Measurements from ENCODE around the gene MIPOL1.

Gene MIPOL1

DNA sequence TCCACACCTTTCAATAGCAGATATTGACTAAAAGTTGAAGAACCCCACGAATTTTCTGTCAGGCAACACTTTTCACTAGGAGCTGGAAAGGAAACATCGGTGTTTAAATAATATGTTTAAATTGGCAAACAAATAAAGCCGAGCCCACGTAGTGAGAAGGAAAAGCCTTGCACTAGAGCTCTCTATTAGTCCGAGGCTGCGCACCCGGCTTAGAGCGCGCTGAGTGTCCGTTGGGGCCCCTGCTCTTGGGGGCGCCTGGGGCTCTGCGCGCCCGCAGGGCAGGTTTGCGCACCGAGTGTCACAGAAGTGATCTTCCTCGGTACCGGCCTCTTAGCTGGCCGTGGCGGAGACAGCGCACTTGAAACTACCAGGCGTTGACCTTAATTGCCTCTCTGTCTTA is 404.1 kb downstream of the MIPOL1 start:
- no peak overlapping the region for H2AFZ ChIP-seq (ENCODE audit: low read depth, low read length, severe bottlenecking)
- no peaks in the 10 kb centered on the region for H3K9me3 ChIP-seq (ENCODE audit: insufficient read depth, low read length)
- H3K4me3 ChIP-seq (ENCODE audit: insufficient read depth, low read length, poor library complexity, severe bottlenecking): no peak overlapping the region
- no peaks in the 10 kb centered on the region for H3K79me2 ChIP-seq (ENCODE audit: insufficient read depth, low read length)
- no peaks in the 10 kb centered on the region for H3K27me3 ChIP-seq (ENCODE audit: low read length)
- no peaks in the 10 kb centered on the region for H4K20me1 ChIP-seq (ENCODE audit: low read depth, low read length)
- H3K4me2 ChIP-seq (ENCODE audit: low read depth, low read length, poor library complexity, severe bottlenecking): no peak overlapping the region
- no peak overlapping the region for H3K27ac ChIP-seq (ENCODE audit: low read depth, low read length)
- H3F3A ChIP-seq (ENCODE audit: insufficient read depth): no peaks in the 10 kb centered on the region
- no peak for TF ChIP-seq EZH2phosphoT487 (conservative IDR thresholded peaks at IDR 0.05; ENCODE audit: low read length)
- TF ChIP-seq, protein P1, sequence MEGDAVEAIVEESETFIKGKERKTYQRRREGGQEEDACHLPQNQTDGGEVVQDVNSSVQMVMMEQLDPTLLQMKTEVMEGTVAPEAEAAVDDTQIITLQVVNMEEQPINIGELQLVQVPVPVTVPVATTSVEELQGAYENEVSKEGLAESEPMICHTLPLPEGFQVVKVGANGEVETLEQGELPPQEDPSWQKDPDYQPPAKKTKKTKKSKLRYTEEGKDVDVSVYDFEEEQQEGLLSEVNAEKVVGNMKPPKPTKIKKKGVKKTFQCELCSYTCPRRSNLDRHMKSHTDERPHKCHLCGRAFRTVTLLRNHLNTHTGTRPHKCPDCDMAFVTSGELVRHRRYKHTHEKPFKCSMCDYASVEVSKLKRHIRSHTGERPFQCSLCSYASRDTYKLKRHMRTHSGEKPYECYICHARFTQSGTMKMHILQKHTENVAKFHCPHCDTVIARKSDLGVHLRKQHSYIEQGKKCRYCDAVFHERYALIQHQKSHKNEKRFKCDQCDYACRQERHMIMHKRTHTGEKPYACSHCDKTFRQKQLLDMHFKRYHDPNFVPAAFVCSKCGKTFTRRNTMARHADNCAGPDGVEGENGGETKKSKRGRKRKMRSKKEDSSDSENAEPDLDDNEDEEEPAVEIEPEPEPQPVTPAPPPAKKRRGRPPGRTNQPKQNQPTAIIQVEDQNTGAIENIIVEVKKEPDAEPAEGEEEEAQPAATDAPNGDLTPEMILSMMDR (IDR thresholded peaks at IDR 0.05; ENCODE audit: insufficient read depth, low read length, poor library complexity, severe bottlenecking): no peak
- H3K36me3 ChIP-seq (ENCODE audit: low read length): no peaks in the 10 kb centered on the region
- no peaks in the 10 kb centered on the region for H3K9me2 ChIP-seq (replicated peaks; ENCODE audit: insufficient read depth, low read length)
- H3K9ac ChIP-seq (ENCODE audit: low read length): no peak overlapping the region

Data from SU-DHL-6 (cell line).